Loucy (cell line): ENCODE results near the gene KRTAP2-1.
"Not testable (repeated sequence)": the region's sequence is repeated elsewhere in the genome, so short reads cannot be mapped to it uniquely, and the experiment has no call there.

Experiments
- CTCF ChIP-seq: fragments of 200-600 bp; sonication (generic); conservative IDR thresholded peaks from 2 replicates; pipeline ENCODE4 v1.5.1; 2014; ENCODE audit warnings: mild to moderate bottlenecking, antibody characterized with exemption, low read length
- EZH2phosphoT487 ChIP-seq: fragments of 200-600 bp; IDR thresholded peaks from 2 replicates; pipeline ENCODE4 v1.6.1; 2018; ENCODE audit warnings: antibody characterized with exemption, mild to moderate bottlenecking, moderate library complexity, borderline replicate concordance

DNA sequence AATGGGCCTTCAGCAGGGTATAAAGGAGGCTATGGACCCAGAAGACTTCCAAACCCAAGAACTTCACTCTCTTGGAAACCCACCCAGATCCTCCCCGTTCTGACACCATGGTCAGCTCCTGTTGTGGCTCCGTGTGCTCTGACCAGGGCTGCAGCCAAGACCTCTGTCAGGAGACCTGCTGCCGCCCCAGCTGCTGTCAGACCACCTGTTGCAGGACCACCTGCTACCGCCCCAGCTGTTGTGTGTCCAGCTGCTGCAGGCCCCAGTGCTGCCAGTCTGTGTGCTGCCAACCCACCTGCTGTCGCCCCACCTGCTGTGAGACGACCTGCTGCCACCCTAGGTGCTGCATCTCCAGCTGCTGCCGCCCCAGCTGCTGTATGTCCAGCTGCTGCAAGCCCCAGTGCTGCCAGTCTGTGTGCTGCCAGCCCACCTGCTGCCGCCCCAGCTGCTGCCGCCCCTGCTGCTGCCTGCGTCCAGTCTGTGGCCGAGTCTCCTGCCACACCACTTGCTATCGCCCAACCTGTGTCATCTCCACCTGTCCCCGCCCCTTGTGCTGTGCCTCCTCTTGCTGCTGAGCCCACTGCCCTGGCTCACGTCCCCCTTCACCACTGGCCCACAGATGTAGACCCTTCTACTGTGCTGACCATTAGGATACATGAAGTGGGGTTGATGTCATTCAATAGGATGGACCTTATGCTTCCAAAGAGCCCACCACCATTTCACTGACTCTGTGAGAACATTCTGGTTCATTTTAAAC, 37.2 kb upstream of the KRTAP2-1 start, which contains the start of gene KRTAP4-7:
- not testable (repeated sequence) for TF ChIP-seq CTCF, EZH2phosphoT487
